HG03521 (cell line): ENCODE results near the gene CHD2.

ENCODE experiments used
- ATAC-seq: cut with Tn5 transposase; IDR thresholded peaks from one replicate; pipeline ENCODE4 v1.9.1; 2021; ENCODE audit warnings: mild to moderate bottlenecking, moderate library complexity; ENCODE audit not compliant: unreplicated experiment

CHD2 gene

GRCh38 chr15:92884436-92885223, 15.5 kb upstream of the CHD2 start:
- ATAC-seq, result no peak

DNA sequence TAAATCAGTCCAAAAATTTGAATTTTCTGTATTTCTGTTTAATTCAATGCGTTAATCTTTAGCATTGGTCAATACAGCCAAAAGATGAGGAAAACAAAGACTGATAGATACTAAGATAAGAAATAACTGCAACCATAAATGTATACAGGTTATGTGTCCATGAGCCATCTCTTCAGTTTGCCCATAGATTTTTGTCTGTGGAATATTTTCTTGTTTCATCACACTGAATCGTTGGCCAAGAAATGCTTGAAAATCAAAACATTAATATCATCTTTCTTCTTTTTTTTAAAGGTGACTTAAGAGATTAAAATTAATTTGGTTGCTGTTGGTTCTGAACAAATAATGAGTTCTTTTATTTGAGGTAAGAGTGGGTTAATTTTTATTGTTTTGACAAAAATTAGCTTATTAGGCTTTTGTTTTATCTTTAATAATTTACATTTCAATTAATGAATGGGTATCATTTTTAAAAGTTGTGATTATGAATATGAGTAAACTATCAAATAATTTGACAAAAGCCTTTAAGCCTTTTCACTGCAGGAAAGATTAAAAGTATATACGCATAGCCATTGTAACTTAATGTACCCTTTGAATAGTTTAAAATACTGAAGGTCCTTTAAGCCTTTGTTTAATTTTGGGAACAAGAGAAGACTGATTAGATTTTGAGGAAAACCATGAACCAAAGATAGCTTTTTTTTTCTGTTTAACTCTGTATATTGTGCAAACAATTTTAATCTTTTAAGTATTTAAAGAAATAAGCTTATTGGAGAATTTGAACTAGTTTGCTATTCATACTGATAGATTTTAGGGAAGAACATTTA, 14.7 kb upstream of the CHD2 start:
- no peak for ATAC-seq

GRCh38 chr15:92886042-92886537, 14.0 kb upstream of the CHD2 start:
- no peak for ATAC-seq

GRCh38 chr15:92886815-92887214, 13.3 kb upstream of the CHD2 start:
- ATAC-seq, result no peak

GRCh38 chr15:92887869-92888268, 12.3 kb upstream of the CHD2 start:
- ATAC-seq, result no peak

DNA sequence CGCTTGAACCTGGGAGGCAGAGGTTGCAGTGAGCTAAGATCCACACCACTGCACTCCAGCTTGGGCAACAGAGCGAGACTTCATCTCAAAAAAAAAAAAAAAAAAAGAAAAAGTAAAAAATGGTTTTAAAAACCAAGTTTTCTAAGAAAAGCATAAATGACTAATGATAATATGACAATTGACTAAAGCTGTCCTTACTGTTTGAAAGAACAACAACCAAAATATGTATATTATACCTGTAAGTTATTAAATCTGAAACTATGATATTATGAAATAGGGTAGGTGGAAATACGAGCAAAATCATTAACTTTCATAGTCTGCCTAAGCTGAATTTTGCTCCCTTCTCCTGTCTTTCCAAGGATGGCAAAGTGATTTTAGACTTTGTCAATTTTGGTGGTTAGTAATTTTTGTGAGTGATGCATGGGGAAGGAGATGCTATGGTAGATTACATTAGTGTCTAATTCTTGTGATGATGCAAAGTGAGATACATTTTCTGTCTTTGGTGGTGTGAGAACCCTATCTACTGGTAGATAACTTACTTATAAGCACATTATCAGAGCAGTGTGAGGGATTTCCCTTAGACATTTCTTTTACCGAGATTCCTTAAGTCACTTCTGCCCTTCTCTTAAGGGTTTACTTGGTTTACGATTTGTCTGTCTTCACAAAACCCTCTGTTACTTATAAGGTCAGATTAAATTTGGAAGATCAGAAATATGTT, 10.6 kb upstream of the CHD2 start:
- ATAC-seq, result no peak

GRCh38 chr15:92891533-92892200, 8.5 kb upstream of the CHD2 start:
- ATAC-seq, result no peak

- ATAC-seq, result no peak
Measured at GRCh38 chr15:92892201-92892555, 7.9 kb upstream of the CHD2 start.

DNA sequence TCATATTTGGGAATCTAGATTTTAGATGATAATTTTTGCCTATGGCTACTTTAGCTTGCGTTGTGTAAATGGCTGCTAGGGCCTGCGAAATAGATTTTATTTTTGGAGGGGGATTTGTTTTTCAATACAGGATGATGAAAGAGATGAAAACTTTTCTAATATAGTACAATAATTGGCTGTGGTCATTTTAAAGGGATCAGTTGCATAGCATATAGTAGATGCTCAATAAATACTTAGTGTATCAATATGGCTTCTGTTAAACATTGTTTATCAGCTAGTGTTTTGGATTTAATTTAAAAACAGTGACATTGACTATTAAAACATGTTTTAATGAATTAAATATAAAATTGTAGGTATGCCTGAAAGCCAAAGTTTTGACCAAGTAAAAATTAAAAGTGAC, 6.9 kb upstream of the CHD2 start:
- no peak for ATAC-seq

- ATAC-seq, result no peak
Measured at GRCh38 chr15:92896561-92896960, 3.6 kb upstream of the CHD2 start.

GRCh38 chr15:92897620-92898019, 2.5 kb upstream of the CHD2 start:
- no peak for ATAC-seq

DNA sequence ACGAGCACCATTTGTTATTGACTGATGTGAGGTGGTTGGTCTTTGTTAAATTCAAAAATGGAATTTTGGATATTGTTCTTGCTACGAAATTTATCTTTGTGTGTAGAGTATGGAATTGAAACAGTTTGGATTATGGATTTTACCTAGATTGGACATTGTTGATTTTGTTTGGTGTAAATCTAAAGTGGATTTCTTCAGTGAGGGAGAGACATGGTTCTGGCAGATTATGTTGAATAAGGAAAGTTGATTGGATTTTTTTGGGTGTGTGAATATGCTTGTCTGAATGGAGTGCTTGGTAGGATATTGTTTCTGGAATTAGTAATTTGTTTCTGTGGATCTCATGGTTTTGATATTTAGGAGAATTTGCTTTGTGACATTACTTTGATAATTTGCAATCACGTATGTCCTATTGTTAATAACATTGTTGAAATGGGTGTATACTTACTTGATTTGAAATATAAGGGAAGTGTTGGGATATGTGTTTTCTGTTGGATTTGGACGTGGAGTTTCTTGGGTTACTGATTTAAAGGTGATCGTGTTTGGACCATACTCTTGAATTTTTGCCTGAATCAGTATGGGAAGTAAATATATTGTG, 1.0 kb upstream of the CHD2 start:
- no peak for ATAC-seq

- no peak for ATAC-seq
Measured at GRCh38 chr15:92899601-92899947, 550 bp upstream of the CHD2 start.

DNA sequence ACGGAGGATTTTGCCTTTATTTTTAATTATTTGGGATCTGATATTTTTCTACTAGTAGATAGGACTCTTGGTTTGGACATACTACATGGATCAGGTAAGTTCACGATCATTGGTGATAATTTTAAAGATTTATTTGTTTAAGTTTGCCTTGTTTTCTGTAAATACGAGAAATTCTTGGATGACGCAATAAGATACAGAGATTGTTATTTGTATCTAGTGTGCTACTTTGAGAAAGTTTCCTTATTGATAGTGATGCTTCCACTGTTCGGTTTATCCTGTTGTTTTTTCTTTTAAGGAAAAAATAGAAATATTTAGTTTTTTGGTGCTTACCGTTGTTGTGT, 577 bp downstream of the CHD2 start:
- no peak for ATAC-seq

GRCh38 chr15:92901072-92901761, 1.1 kb downstream of the CHD2 start:
- no peak for ATAC-seq

GRCh38 chr15:92901995-92902394, 1.9 kb downstream of the CHD2 start:
- ATAC-seq, result no peak

GRCh38 chr15:92902737-92903593, 2.8 kb downstream of the CHD2 start:
- ATAC-seq, result no peak

DNA sequence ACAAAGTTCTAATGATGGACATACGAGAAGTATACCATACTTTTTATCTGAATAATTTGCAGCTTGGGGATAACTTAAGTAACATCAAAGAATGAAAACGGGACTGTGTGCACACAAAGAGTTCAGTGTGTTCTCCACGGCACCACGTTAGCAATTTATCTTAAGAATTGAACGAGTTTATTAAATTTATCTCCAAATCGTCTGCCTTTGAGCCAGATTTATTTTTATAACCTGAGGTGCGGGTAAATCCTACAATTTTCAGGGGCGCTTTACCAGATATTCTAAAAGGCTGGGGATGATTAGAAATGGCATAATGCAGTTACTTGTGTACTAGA, 3.5 kb downstream of the CHD2 start:
- ATAC-seq, result no peak

DNA sequence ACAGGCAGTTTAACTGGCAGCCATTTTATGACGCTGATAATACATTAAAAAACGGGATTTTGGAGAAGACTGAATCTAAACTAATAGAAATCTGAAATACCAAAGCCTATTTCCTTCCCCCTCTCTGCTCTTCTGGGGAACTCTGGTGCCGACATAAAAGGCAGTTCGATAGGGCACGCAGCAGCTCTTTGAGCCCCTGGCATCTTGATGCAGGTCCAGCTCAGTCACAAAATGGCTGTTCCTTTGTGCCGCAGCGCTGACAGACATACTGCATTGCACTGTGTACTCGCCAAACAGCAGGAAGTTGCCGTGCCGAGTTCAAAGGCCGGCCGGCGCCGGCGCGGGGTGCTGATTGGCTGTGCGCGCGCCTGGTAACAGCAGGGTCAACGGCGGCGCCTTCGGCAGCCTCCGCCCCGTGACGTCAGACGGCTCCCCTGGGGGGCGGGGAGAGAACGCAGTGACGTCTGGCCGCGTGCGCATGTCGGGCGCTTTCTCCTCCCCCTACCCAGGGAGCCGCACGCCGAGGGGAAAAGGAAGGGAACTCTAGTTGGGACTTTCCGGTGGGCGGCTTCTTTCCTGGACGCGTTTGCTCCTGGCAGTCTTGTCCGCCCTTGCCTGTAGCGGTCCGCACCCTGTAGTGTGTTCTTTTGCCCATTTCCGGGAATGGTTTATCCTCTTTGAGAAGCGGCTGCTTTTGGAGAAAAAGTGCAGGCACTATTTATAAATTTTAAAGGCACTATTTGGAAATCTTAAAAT, 4.0 kb downstream of the CHD2 start:
- peak; percentile 83 for ATAC-seq
